ENCODE results near the gene ANGPTL8.

Gene ANGPTL8

GRCh38 chr19:11236324-11237301, 2.8 kb upstream of the ANGPTL8 start:
- TF ChIP-seq OSR1 (CRISPR knock-in tag; IDR thresholded peaks at IDR 0.05) (no peak), ARNTL (CRISPR knock-in tag; IDR thresholded peaks at IDR 0.05; ENCODE audit: borderline replicate concordance, low read depth) (no peak), ZFP3 (CRISPR knock-in tag; IDR thresholded peaks at IDR 0.05) (no peak), ZNF8 (CRISPR knock-in tag; IDR thresholded peaks at IDR 0.05) (no peak), ZC3H10 (CRISPR knock-in tag; IDR thresholded peaks at IDR 0.05) (no peak), ZNF70 (CRISPR knock-in tag; IDR thresholded peaks at IDR 0.05) (no peak), SNAI2 (CRISPR knock-in tag; IDR thresholded peaks at IDR 0.05) (no peak), ZNF565 (CRISPR knock-in tag; conservative IDR thresholded peaks at IDR 0.05; ENCODE audit: low read depth) (no peak), CSRNP3 (CRISPR knock-in tag; IDR thresholded peaks at IDR 0.05) (no peak), TOX (CRISPR knock-in tag; IDR thresholded peaks at IDR 0.05; ENCODE audit: borderline replicate concordance) (no peak)
- no peak for ATAC-seq

- ATAC-seq: no peak
- TF ChIP-seq RARB (CRISPR knock-in tag; IDR thresholded peaks at IDR 0.05) (no peak), ZFP3 (CRISPR knock-in tag; IDR thresholded peaks at IDR 0.05) (no peak), ZNF8 (CRISPR knock-in tag; IDR thresholded peaks at IDR 0.05) (no peak), OSR1 (CRISPR knock-in tag; IDR thresholded peaks at IDR 0.05) (no peak), ESRRG (CRISPR knock-in tag; IDR thresholded peaks at IDR 0.05) (no peak), TSHZ2 (CRISPR knock-in tag; IDR thresholded peaks at IDR 0.05) (no peak)
These were observed 2.1 kb upstream of the ANGPTL8 start for GRCh38 chr19:11237321-11237720.

- TF ChIP-seq ZFP30 (CRISPR knock-in tag; IDR thresholded peaks at IDR 0.05): no peak
- no peak for TF ChIP-seq CSRNP3 (CRISPR knock-in tag; IDR thresholded peaks at IDR 0.05)
- TF ChIP-seq CREB5 (CRISPR knock-in tag; IDR thresholded peaks at IDR 0.05; ENCODE audit: low read depth): no peak
- no peak for TF ChIP-seq PATZ1 (CRISPR knock-in tag; IDR thresholded peaks at IDR 0.05; ENCODE audit: borderline replicate concordance)
- no peak for TF ChIP-seq PPARA (CRISPR knock-in tag; IDR thresholded peaks at IDR 0.05; ENCODE audit: borderline replicate concordance)
- no peak for TF ChIP-seq ZFP3 (CRISPR knock-in tag; IDR thresholded peaks at IDR 0.05)
- no peak for TF ChIP-seq ZNF565 (CRISPR knock-in tag; conservative IDR thresholded peaks at IDR 0.05; ENCODE audit: low read depth)
- TF ChIP-seq BACH2 (CRISPR knock-in tag; IDR thresholded peaks at IDR 0.05; ENCODE audit: borderline replicate concordance): no peak
- TF ChIP-seq TCF4 (CRISPR knock-in tag; IDR thresholded peaks at IDR 0.05; ENCODE audit: borderline replicate concordance): no peak
- TF ChIP-seq ISL1 (CRISPR knock-in tag; IDR thresholded peaks at IDR 0.05): no peak
- no peak for TF ChIP-seq TOX (CRISPR knock-in tag; IDR thresholded peaks at IDR 0.05; ENCODE audit: borderline replicate concordance)
- no peak for TF ChIP-seq TSHZ2 (CRISPR knock-in tag; IDR thresholded peaks at IDR 0.05)
- no peak for TF ChIP-seq POU6F1 (CRISPR knock-in tag; IDR thresholded peaks at IDR 0.05; ENCODE audit: borderline replicate concordance, low read depth)
- no peak for TF ChIP-seq GLIS3 (CRISPR knock-in tag; IDR thresholded peaks at IDR 0.05)
- no peak for TF ChIP-seq ARNTL (CRISPR knock-in tag; IDR thresholded peaks at IDR 0.05; ENCODE audit: borderline replicate concordance, low read depth)
- no peak for TF ChIP-seq ZNF70 (CRISPR knock-in tag; IDR thresholded peaks at IDR 0.05)
- no peak for TF ChIP-seq ZC3H10 (CRISPR knock-in tag; IDR thresholded peaks at IDR 0.05)
- TF ChIP-seq SNAI2 (CRISPR knock-in tag; IDR thresholded peaks at IDR 0.05): no peak
- ATAC-seq: no peak
These were observed 1.4 kb upstream of the ANGPTL8 start for GRCh38 chr19:11238041-11238440.

All from SK-N-SH treated with all-trans-retinoic acid at 6 μM for 48 hours (cell line).